GM19025 (cell line): Measurements from ENCODE around the gene INS.

Experiments
- ATAC-seq: cut with Tn5 transposase; IDR thresholded peaks from one replicate; pipeline ENCODE4 v1.9.1; 2021; ENCODE audit warnings: mild to moderate bottlenecking, low read depth, moderate library complexity; ENCODE audit not compliant: unreplicated experiment

The INS gene

GRCh38 chr11:2160736-2161259 is at the start of gene INS:
TSS of gene INS (minus strand) at chr11:2161209. CDS start at chr11:2160971, 238 bp downstream.
- ATAC-seq: no peak

- no peak for ATAC-seq
These were observed 49.5 kb upstream of the INS start for GRCh38 chr11:2210366-2211112.

GRCh38 chr11:2209900-2210321 is 48.9 kb upstream of the INS start:
- ATAC-seq: no peak

- no peak for ATAC-seq
These were observed 48.4 kb upstream of the INS start for GRCh38 chr11:2209370-2209801.

- no peak for ATAC-seq
These were observed 47.8 kb upstream of the INS start for GRCh38 chr11:2208691-2209369.

- ATAC-seq: no peak
These were observed 47.0 kb upstream of the INS start for GRCh38 chr11:2207773-2208621.

- no peak for ATAC-seq
These were observed 46.2 kb upstream of the INS start for GRCh38 chr11:2207212-2207611.

- no peak for ATAC-seq
These were observed 45.1 kb upstream of the INS start for GRCh38 chr11:2205981-2206690.

GRCh38 chr11:2205214-2205720 is 44.3 kb upstream of the INS start:
- no peak for ATAC-seq

- ATAC-seq: no peak
These were observed 43.6 kb upstream of the INS start for GRCh38 chr11:2204361-2205213.

GRCh38 chr11:2203440-2204259 is 42.6 kb upstream of the INS start:
- no peak for ATAC-seq

GRCh38 chr11:2202900-2203439 is 42.0 kb upstream of the INS start:
- ATAC-seq: no peak

- no peak for ATAC-seq
These were observed 41.3 kb upstream of the INS start for GRCh38 chr11:2202071-2202899.

GRCh38 chr11:2201542-2201941 is 40.5 kb upstream of the INS start:
- no peak for ATAC-seq

GRCh38 chr11:2200957-2201519 is 40.0 kb upstream of the INS start:
- ATAC-seq: no peak

- no peak for ATAC-seq
These were observed 39.5 kb upstream of the INS start for GRCh38 chr11:2200536-2200935.
